Measurements from ENCODE around the gene C10orf67.

- TF ChIP-seq, protein P1, sequence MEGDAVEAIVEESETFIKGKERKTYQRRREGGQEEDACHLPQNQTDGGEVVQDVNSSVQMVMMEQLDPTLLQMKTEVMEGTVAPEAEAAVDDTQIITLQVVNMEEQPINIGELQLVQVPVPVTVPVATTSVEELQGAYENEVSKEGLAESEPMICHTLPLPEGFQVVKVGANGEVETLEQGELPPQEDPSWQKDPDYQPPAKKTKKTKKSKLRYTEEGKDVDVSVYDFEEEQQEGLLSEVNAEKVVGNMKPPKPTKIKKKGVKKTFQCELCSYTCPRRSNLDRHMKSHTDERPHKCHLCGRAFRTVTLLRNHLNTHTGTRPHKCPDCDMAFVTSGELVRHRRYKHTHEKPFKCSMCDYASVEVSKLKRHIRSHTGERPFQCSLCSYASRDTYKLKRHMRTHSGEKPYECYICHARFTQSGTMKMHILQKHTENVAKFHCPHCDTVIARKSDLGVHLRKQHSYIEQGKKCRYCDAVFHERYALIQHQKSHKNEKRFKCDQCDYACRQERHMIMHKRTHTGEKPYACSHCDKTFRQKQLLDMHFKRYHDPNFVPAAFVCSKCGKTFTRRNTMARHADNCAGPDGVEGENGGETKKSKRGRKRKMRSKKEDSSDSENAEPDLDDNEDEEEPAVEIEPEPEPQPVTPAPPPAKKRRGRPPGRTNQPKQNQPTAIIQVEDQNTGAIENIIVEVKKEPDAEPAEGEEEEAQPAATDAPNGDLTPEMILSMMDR (IDR thresholded peaks at IDR 0.05; ENCODE audit: insufficient read depth, low read length, poor library complexity, severe bottlenecking) = no peak
- no peak for TF ChIP-seq EZH2phosphoT487 (conservative IDR thresholded peaks at IDR 0.05; ENCODE audit: low read length)
These were observed 34.2 kb downstream of the C10orf67 start for GRCh38 chr10:23310404-23310803.
